K562 (cell line): ENCODE data around the gene GLYAT. TPM values are rescaled to one million over a fixed set of nuclear protein-coding genes. Genes with fewer than 3 reads are reported as not detected.

Experiments
- CTBP1 ChIP-seq: fragments of 450-650 bp; IDR thresholded peaks from 2 replicates; pipeline ENCODE4 v1.6.1; 2016; ENCODE audit warnings: borderline replicate concordance
- ETS1 ChIP-seq: conservative IDR thresholded peaks from 2 replicates; pipeline ENCODE4 v1.6.1; 2011; ENCODE audit warnings: low read depth, mild to moderate bottlenecking, low read length; ENCODE audit not compliant: control insufficient read depth
- IRF9 ChIP-seq: fragments of 450-650 bp; IDR thresholded peaks from 2 replicates; pipeline ENCODE4 v1.6.1; 2016; ENCODE audit warnings: missing biosample characterization, missing genetic modification characterization
- KAT8 ChIP-seq: fragments of 450-650 bp; IDR thresholded peaks from 2 replicates; pipeline ENCODE4 v1.6.1; 2016; ENCODE audit warnings: low read depth, mild to moderate bottlenecking
- KDM5B ChIP-seq: fragments of 200-600 bp; sonication (generic); IDR thresholded peaks from 2 replicates; pipeline ENCODE4 v1.6.1; 2012; ENCODE audit warnings: low read depth, mild to moderate bottlenecking, moderate library complexity, low read length, control low read depth, inconsistent platforms; ENCODE audit not compliant: insufficient replicate concordance
- MED1 ChIP-seq: sonication (generic); formaldehyde crosslinking; IDR thresholded peaks from 2 replicates; pipeline ENCODE4 v1.8.1; 2023; ENCODE audit warnings: missing genetic modification reagents, borderline replicate concordance
- MYBL2 ChIP-seq, 2 experiments: fragments of 450-650 bp in 1 of 2; sonication (generic) in 1 of 2; formaldehyde crosslinking in 1 of 2; IDR thresholded peaks; 2 replicates each; pipeline versions ENCODE4 v1.6.1 to v1.8.1; 2017 to 2022; ENCODE audit warnings: borderline replicate concordance in 1 of 2, inconsistent platforms in 1 of 2, low read depth in 1 of 2, mild to moderate bottlenecking in 1 of 2, missing genetic modification reagents in 1 of 2, moderate library complexity in 1 of 2
- NCOA6 ChIP-seq: fragments of 450-650 bp; IDR thresholded peaks from 2 replicates; pipeline ENCODE4 v1.6.1; 2017; ENCODE audit warnings: mild to moderate bottlenecking
- NR0B1 ChIP-seq: fragments of 450-650 bp; IDR thresholded peaks from one replicate; pipeline ENCODE4 v1.6.1; 2018; ENCODE audit warnings: mild to moderate bottlenecking, moderate library complexity; ENCODE audit not compliant: partially characterized antibody
- RREB1 ChIP-seq: fragments of 250-450 bp; sonication (Bioruptor Pico); IDR thresholded peaks from 2 replicates; pipeline ENCODE4 v1.4.0; 2020
- TAL1 ChIP-seq: fragments of 450-650 bp; IDR thresholded peaks from 2 replicates; pipeline ENCODE4 v1.6.1; 2016; ENCODE audit warnings: mild to moderate bottlenecking
- ZC3H11A ChIP-seq: IDR thresholded peaks from 2 replicates; pipeline ENCODE4 v1.6.1; 2012; ENCODE audit warnings: low read depth, low read length, improper control_type of control experiment
- ZFP36 ChIP-seq: fragments of 150-350 bp; IDR thresholded peaks from 2 replicates; pipeline ENCODE4 v1.6.1; 2018; ENCODE audit warnings: low read length, low read depth; ENCODE audit not compliant: partially characterized antibody
- ZNF140 ChIP-seq: fragments of 250-450 bp; sonication (Bioruptor Pico); IDR thresholded peaks from 2 replicates; pipeline ENCODE4 v1.8.0; 2021; ENCODE audit warnings: moderate library complexity, mild to moderate bottlenecking, inconsistent platforms
- ZNF347 ChIP-seq: fragments of 450-650 bp; formaldehyde crosslinking; IDR thresholded peaks from 2 replicates; pipeline ENCODE4 v1.4.0; 2020; ENCODE audit warnings: low read depth, mild to moderate bottlenecking, moderate library complexity
- ZNF561 ChIP-seq: fragments of 450-650 bp; formaldehyde crosslinking; conservative IDR thresholded peaks from 2 replicates; pipeline ENCODE4 v1.4.0; 2020; ENCODE audit warnings: mild to moderate bottlenecking, moderate library complexity
- ZNF639 ChIP-seq, 2 experiments: fragments of 200-800 bp in 1 of 2; sonication (Bioruptor generic) in 1 of 2; sonication (generic) in 1 of 2; formaldehyde crosslinking in 1 of 2; IDR thresholded peaks in 1 of 2; conservative IDR thresholded peaks in 1 of 2; 2 replicates each; pipeline versions ENCODE4 v1.5.0 to v1.6.1; 2016 to 2020; ENCODE audit warnings: missing compliant biosample characterization in 1 of 2, missing genetic modification characterization in 1 of 2, missing genetic modification reagents in 1 of 2
- polyA plus RNA-seq, 8 experiments: library from polyadenylated mRNA; depleted of rRNA in 4 of 8; stranded (reverse) in 5 of 8; unstranded in 3 of 8; fragments of >200 nt; fragmentation: Nextera tagmentation in 2 of 8; fragmentation: Illumina TruSeq in 1 of 8; extraction: Ambion mirVana in 2 of 8; extraction: Trizol in 1 of 8; gene quantifications; 2 replicates each; pipeline versions ENCODE4 v1.2.1 to v1.2.3, GENCODE V29; 2011 to 2014; ENCODE audit warnings: inconsistent platforms in 1 of 8, missing spikeins in 1 of 8
- total RNA-seq, 7 experiments: library from RNA; depleted of rRNA in 6 of 7; stranded (reverse); fragments of >200 nt in 6 of 7; fragmentation: Illumina TruSeq in 2 of 7; extraction: Trizol in 2 of 7; gene quantifications; 2 replicates each; pipeline versions ENCODE4 v1.2.1 to v1.2.3, GENCODE V29; 2011 to 2021; ENCODE audit warnings: low replicate concordance in 1 of 7

Gene GLYAT
- total and polyA plus RNA-seq, 9 of the 15 experiments (the other 6 are each of a cell fraction or from before 2014, with no cell fraction given): not detected

GRCh38 chr11:58774164-58774593 lies 42.4 kb upstream of the GLYAT start (continued):
- TF ChIP-seq RREB1 (CRISPR knock-in tag): 0 out of 2 replicates have a peak, but pooled peaks have one; percentile 29
- TF ChIP-seq MED1 (CRISPR knock-in tag): no peak
- TF ChIP-seq IRF9 (tag): no peak
- TF ChIP-seq ETS1: no peak
- TF ChIP-seq CTBP1: no peak
- TF ChIP-seq KAT8: no peak
- TF ChIP-seq KDM5B: peak; percentile 45
- TF ChIP-seq ZNF347 (CRISPR knock-in tag): no peak
- TF ChIP-seq ZFP36: no peak
- TF ChIP-seq ZNF639 (CRISPR knock-in tag; conservative IDR thresholded peaks at IDR 0.05 in 1 of 2, IDR thresholded peaks at IDR 0.05 in 1 of 2): peak in 1 of 2 experiments; percentile 77; a peak in 2 of 4 replicates
- TF ChIP-seq NR0B1: no peak
- TF ChIP-seq MYBL2 (IDR thresholded peaks at IDR 0.05; ENCODE audit: low read depth): no peak
- TF ChIP-seq MYBL2 (CRISPR knock-in tag; IDR thresholded peaks at IDR 0.05; ENCODE audit: borderline replicate concordance): no peak
- no peak for TF ChIP-seq ZC3H11A
- TF ChIP-seq ZNF140: no peak
- TF ChIP-seq ZNF561 (CRISPR knock-in tag): no peak
- no peak for TF ChIP-seq TAL1
- TF ChIP-seq NCOA6: no peak
